Fibroblast of skin of left biceps (primary cell): Measurements from ENCODE around the gene OSBPL6.
"Not testable (repeated sequence)": the region's sequence is repeated elsewhere in the genome, so short reads cannot be mapped to it uniquely, and the experiment has no call there.

Experiments
- DNase-seq, 2 experiments: peaks; one replicate each; pipeline ENCODE4 v3.0.0-alpha.2; 2013; ENCODE audit warnings: low read depth in 2 of 2

OSBPL6 gene

GRCh38 chr2:178301649-178302238 is 107.4 kb downstream of the OSBPL6 start:
- no peak for DNase-seq

- DNase-seq: no peak
Measured at GRCh38 chr2:178304333-178304732, 110.0 kb downstream of the OSBPL6 start.

GRCh38 chr2:178306352-178307073 is 112.2 kb downstream of the OSBPL6 start:
- no peak for DNase-seq

- no peak for DNase-seq
Measured at GRCh38 chr2:178307650-178308049, 113.3 kb downstream of the OSBPL6 start.

GRCh38 chr2:178309541-178309940 is 115.2 kb downstream of the OSBPL6 start:
- no peak for DNase-seq

GRCh38 chr2:178315078-178315477 is 120.8 kb downstream of the OSBPL6 start:
- DNase-seq: no peak

- no peak for DNase-seq
Measured at GRCh38 chr2:178315488-178315948, 121.2 kb downstream of the OSBPL6 start.

GRCh38 chr2:178317811-178318210 is 123.5 kb downstream of the OSBPL6 start:
- DNase-seq: no peak

- DNase-seq: no peak
Measured at GRCh38 chr2:178320011-178320585, 125.8 kb downstream of the OSBPL6 start.

- no peak for DNase-seq
Measured at GRCh38 chr2:178322068-178322467, 127.8 kb downstream of the OSBPL6 start.

GRCh38 chr2:178323331-178323730 is 129.0 kb downstream of the OSBPL6 start:
- DNase-seq: not testable (repeated sequence)

GRCh38 chr2:178324077-178324476 is 129.8 kb downstream of the OSBPL6 start:
- DNase-seq: no peak

- DNase-seq: no peak
Measured at GRCh38 chr2:178325268-178325667, 131.0 kb downstream of the OSBPL6 start.

- no peak for DNase-seq
Measured at GRCh38 chr2:178327516-178327915, 133.2 kb downstream of the OSBPL6 start.

- DNase-seq: no peak
Measured at GRCh38 chr2:178328037-178328436, 133.7 kb downstream of the OSBPL6 start.

GRCh38 chr2:178330175-178331017 is 136.1 kb downstream of the OSBPL6 start:
- DNase-seq: no peak

- no peak for DNase-seq
Measured at GRCh38 chr2:178331474-178332432, 137.4 kb downstream of the OSBPL6 start.

GRCh38 chr2:178333851-178334250 is 139.5 kb downstream of the OSBPL6 start:
- no peak for DNase-seq

GRCh38 chr2:178335230-178335629 is 140.9 kb downstream of the OSBPL6 start:
- DNase-seq: no peak

- DNase-seq: no peak
Measured at GRCh38 chr2:178344121-178344520, 149.8 kb downstream of the OSBPL6 start.

- DNase-seq: no peak
Measured at GRCh38 chr2:178345951-178346350, 151.6 kb downstream of the OSBPL6 start.
